IPS DF 6.9 (cell line): ENCODE results near the gene COL15A1.
"Not testable (repeated sequence)": the region's sequence is repeated elsewhere in the genome, so short reads cannot be mapped to it uniquely, and the experiment has no call there.

Source experiments
- DNase-seq: peaks from one replicate; pipeline ENCODE4 v3.0.0-alpha.2; 2013; ENCODE audit warnings: low read depth, low spot score
- H3K27ac ChIP-seq: one replicate; pipeline ENCODE4 v1.5.1; 2013; ENCODE audit warnings: low read length, control low read depth
- H3K27me3 ChIP-seq: 2 replicates; pipeline ENCODE4 v1.6.1; 2013; ENCODE audit warnings: mild to moderate bottlenecking, low read length; ENCODE audit not compliant: control insufficient read depth, insufficient read depth
- H3K36me3 ChIP-seq: 2 replicates; pipeline ENCODE4 v1.6.1; 2013; ENCODE audit warnings: low read length; ENCODE audit not compliant: control insufficient read depth, insufficient read depth
- H3K4me1 ChIP-seq: 2 replicates; pipeline ENCODE4 v1.6.1; 2013; ENCODE audit warnings: low read length; ENCODE audit not compliant: control insufficient read depth, insufficient read depth
- H3K4me3 ChIP-seq: 2 replicates; pipeline ENCODE4 v1.5.1; 2013; ENCODE audit warnings: mild to moderate bottlenecking, low read length
- H3K9me3 ChIP-seq: 2 replicates; pipeline ENCODE4 v1.6.1; 2013; ENCODE audit warnings: low read length, inconsistent platforms; ENCODE audit not compliant: control insufficient read depth, insufficient read depth
- WGBS: extraction: QIAGEN DNeasy Blood & Tissue Kit; methylation state at CpG from one replicate; pipeline ENCODE4 v1.1.7; 2013; ENCODE audit warnings: mixed read lengths, missing lambda C conversion rate; ENCODE audit not compliant: insufficient read length, insufficient coverage; 5-methylcytosine and 5-hydroxymethylcytosine counted together

The COL15A1 gene

DNA sequence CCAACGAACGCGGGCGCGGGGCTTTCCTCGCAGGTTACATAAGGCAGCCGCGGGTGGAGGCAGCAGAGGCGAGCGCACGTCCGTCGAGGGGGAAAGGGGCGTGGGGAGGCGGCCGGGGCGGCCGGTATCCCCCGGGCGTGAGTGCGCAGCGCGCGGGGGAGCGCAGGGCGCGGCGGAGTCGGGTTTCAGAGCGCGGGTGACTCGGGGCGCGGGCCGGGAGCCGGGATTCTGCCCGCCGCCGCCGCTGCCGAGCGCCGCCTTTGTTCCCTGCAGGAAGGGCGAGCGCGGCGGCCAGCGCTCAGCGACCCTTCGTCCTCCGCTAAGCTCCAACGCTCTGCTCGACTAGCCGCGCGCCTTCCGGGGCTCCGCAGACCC is at the start of gene COL15A1:
COL15A1 (plus strand) TSS at position 226 of the 375 bp plus-strand sequence. CDS start 155 bp downstream, outside the sequence.
- peak within 1 kb of the TSS; percentile 39; the same call in 1 of the 2 replicates for H3K4me3 ChIP-seq
- DNase-seq: no peak
- no peaks in the 10 kb centered on the region for H3K4me1 ChIP-seq
- no peaks in the 10 kb centered on the region for H3K9me3 ChIP-seq
- H3K27ac ChIP-seq: no peak within 1 kb of the TSS
- H3K36me3 ChIP-seq: no peaks in the 10 kb centered on the region
- no CpG with 5 or more reads among the region's 58 CpGs for WGBS
- peaks cover 32% of the 10 kb centered on the region for H3K27me3 ChIP-seq

- WGBS: no CpG with 5 or more reads among the region's 3 CpGs
- no peak overlapping the region for H3K27ac ChIP-seq
Observed at GRCh38 chr9:98894171-98894570, 49.5 kb upstream of the COL15A1 start.

DNA sequence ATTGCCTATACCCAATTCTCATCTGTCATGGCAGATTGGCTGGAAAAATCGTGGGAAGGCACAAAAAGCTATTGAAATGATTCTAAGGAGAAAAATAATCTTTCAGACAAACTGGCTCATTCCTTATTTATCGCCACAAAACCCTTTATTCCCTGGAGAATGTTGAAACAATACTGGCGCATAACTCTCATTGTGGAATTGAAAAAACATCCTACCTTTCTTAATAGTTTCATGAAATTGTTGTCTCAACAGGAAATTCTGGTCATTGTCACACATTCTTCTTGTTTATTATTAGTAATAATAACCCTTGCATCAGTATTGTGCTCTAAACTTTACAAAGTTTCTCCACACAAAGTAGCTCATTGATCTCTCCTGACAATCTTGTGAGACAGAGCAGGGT is 48.9 kb upstream of the COL15A1 start:
- Histone ChIP-seq H3K27ac (no peak overlapping the region), H3K4me1 (no peaks in the 10 kb centered on the region), H3K4me3 (no peak overlapping the region), H3K36me3 (no peaks in the 10 kb centered on the region), H3K27me3 (no peaks in the 10 kb centered on the region), H3K9me3 (no peaks in the 10 kb centered on the region)
- DNase-seq: no peak
- WGBS: no CpG with 5 or more reads among the region's 3 CpGs

More at GRCh38 chr9:98894171-98894570, 49.5 kb upstream of the COL15A1 start:
- Histone ChIP-seq H3K27me3 (no peaks in the 10 kb centered on the region), H3K4me1 (no peaks in the 10 kb centered on the region), H3K4me3 (no peak overlapping the region), H3K36me3 (no peaks in the 10 kb centered on the region), H3K9me3 (no peaks in the 10 kb centered on the region)
- DNase-seq: no peak

- no peak overlapping the region for H3K27ac ChIP-seq
- H3K4me3 ChIP-seq: no peak overlapping the region
- DNase-seq: no peak
- no peaks in the 10 kb centered on the region for H3K36me3 ChIP-seq
- no CpG with 5 or more reads among the region's 2 CpGs for WGBS
- no peaks in the 10 kb centered on the region for H3K4me1 ChIP-seq
- no peaks in the 10 kb centered on the region for H3K9me3 ChIP-seq
- no peaks in the 10 kb centered on the region for H3K27me3 ChIP-seq
Observed at GRCh38 chr9:98896632-98897031, 47.1 kb upstream of the COL15A1 start.

GRCh38 chr9:98897745-98898144 is 46.0 kb upstream of the COL15A1 start:
- H3K4me3 ChIP-seq: no peak overlapping the region
- H3K36me3 ChIP-seq: no peaks in the 10 kb centered on the region
- H3K4me1 ChIP-seq: no peaks in the 10 kb centered on the region
- no peak for DNase-seq
- WGBS: no CpG with 5 or more reads among the region's 1 CpG
- no peak overlapping the region for H3K27ac ChIP-seq
- H3K27me3 ChIP-seq: no peaks in the 10 kb centered on the region
- no peaks in the 10 kb centered on the region for H3K9me3 ChIP-seq

GRCh38 chr9:98899408-98900056 is 44.2 kb upstream of the COL15A1 start:
- no peak overlapping the region for H3K27ac ChIP-seq
- H3K4me1 ChIP-seq: no peaks in the 10 kb centered on the region
- H3K4me3 ChIP-seq: no peak overlapping the region
- DNase-seq: no peak
- no peaks in the 10 kb centered on the region for H3K9me3 ChIP-seq
- no peaks in the 10 kb centered on the region for H3K36me3 ChIP-seq
- no CpG with 5 or more reads among the region's 4 CpGs for WGBS
- no peaks in the 10 kb centered on the region for H3K27me3 ChIP-seq

- H3K27me3 ChIP-seq: no peaks in the 10 kb centered on the region
- no peak overlapping the region for H3K27ac ChIP-seq
- H3K4me3 ChIP-seq: no peak overlapping the region
- no peaks in the 10 kb centered on the region for H3K36me3 ChIP-seq
- H3K9me3 ChIP-seq: no peaks in the 10 kb centered on the region
- no peak for DNase-seq
- no peaks in the 10 kb centered on the region for H3K4me1 ChIP-seq
- WGBS: 100% methylated on average over 1 of the region's 5 CpGs
Observed at GRCh38 chr9:98900244-98900643, 43.5 kb upstream of the COL15A1 start.

- no peak for DNase-seq
- no CpG with 5 or more reads among the region's 3 CpGs for WGBS
- Histone ChIP-seq H3K4me1 (no peaks in the 10 kb centered on the region), H3K27ac (no peak overlapping the region), H3K27me3 (no peaks in the 10 kb centered on the region), H3K4me3 (no peak overlapping the region), H3K36me3 (no peaks in the 10 kb centered on the region), H3K9me3 (no peaks in the 10 kb centered on the region)
Observed at GRCh38 chr9:98900725-98901124, 43.0 kb upstream of the COL15A1 start.

DNA sequence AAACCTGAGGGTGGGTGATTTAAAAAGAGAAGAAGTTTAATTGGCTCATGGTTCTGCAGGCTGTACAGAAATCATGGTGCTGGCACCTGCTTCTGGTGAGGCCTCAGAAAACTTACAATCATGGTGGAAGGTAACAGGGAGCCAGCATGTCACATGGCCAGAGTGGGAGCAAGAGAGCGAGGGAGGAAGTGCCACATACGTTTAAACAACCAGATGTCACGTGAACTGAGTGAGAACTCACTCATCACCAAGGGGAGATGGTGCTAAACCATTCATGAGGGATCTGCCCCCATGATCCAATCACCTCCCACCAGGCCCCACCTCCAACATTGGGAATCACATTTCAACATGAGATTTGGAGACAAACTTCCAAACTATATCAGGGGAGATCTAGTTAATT is 41.9 kb upstream of the COL15A1 start:
- WGBS: no CpG with 5 or more reads among the region's 3 CpGs
- not testable (repeated sequence) for H3K36me3 ChIP-seq, H3K27ac ChIP-seq, DNase-seq, H3K4me3 ChIP-seq, H3K4me1 ChIP-seq, H3K27me3 ChIP-seq, H3K9me3 ChIP-seq

GRCh38 chr9:98902516-98902915 is 41.2 kb upstream of the COL15A1 start:
- no peak overlapping the region for H3K4me3 ChIP-seq
- no CpG with 5 or more reads among the region's 1 CpG for WGBS
- DNase-seq: no peak
- H3K36me3 ChIP-seq: no peaks in the 10 kb centered on the region
- H3K27ac ChIP-seq: no peak overlapping the region
- no peaks in the 10 kb centered on the region for H3K4me1 ChIP-seq
- no peaks in the 10 kb centered on the region for H3K9me3 ChIP-seq
- no peaks in the 10 kb centered on the region for H3K27me3 ChIP-seq

DNA sequence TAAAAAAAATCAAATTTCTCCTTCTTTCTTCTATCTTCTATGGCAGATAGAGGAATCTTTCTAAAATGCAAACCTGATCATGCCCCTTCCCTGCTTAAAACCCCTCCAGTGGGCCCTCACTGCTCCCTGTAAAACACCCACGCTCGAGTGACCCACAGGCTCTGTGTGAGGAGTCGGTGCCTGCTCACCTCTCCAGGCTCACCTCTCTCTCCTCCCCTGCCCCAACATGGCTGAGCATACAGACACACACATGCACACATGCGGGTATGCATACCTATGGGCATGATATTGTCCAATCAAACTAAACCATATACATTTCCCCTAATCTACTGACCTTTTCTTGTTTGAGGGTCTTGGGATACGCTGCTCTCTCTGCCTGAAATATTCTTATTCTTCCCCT is 40.8 kb upstream of the COL15A1 start:
- no peaks in the 10 kb centered on the region for H3K27me3 ChIP-seq
- no peak overlapping the region for H3K27ac ChIP-seq
- H3K4me1 ChIP-seq: no peaks in the 10 kb centered on the region
- no CpG with 5 or more reads among the region's 5 CpGs for whole genome bisulfite sequencing
- H3K36me3 ChIP-seq: no peaks in the 10 kb centered on the region
- no peaks in the 10 kb centered on the region for H3K9me3 ChIP-seq
- DNase-seq: no peak
- H3K4me3 ChIP-seq: no peak overlapping the region
